Measurements from ENCODE around the gene TMEM143. TPM values are rescaled to one million over a fixed set of nuclear protein-coding genes. Genes with fewer than 3 reads are reported as not detected.

TMEM143 gene
- total and polyA plus RNA-seq, 10 of the 15 experiments (the other 5 are each of a cell fraction or from before 2014, with no cell fraction given): 1.5 to 19.5 (median 10.1) TPM

GRCh38 chr19:48367855-48368254 lies 4.1 kb upstream of the TMEM143 start:
- WGBS (ENCODE audit: insufficient coverage, insufficient replicate concordance, low lambda C conversion rate, missing lambda C conversion rate): 39% methylated on average over 5 of the region's 5 CpGs
- Histone ChIP-seq H2AFZ (ENCODE audit: control insufficient read depth, low read depth, low read length) (no peak overlapping the region), H4K20me1 (ENCODE audit: control insufficient read depth, insufficient read depth) (no peaks in the 10 kb centered on the region), H3K27me3 (replicated peaks in 1 of 2; ENCODE audit: control insufficient read depth in 2 of 2, insufficient read depth in 2 of 2, low read length in 1 of 2) (no peaks in the 10 kb centered on the region), H3K4me2 (ENCODE audit: control insufficient read depth, insufficient read depth) (no peak overlapping the region), H3K79me2 (ENCODE audit: control insufficient read depth, insufficient read depth, low read length) (peaks cover 3% of the 10 kb centered on the region), H3K27ac (ENCODE audit: control insufficient read depth, insufficient read depth) (no peak overlapping the region), H3K4me3 (no peak overlapping the region), H3K9ac (ENCODE audit: control insufficient read depth, insufficient read depth, low read length) (no peak overlapping the region), H3K4me1 (ENCODE audit: control insufficient read depth, insufficient read depth, low read length) (peaks cover 9% of the 10 kb centered on the region; the same call in 1 of the 2 replicates), H3K9me3 (replicated peaks; ENCODE audit: control insufficient read depth, insufficient read depth, low read length) (no peaks in the 10 kb centered on the region), H3K36me3 (ENCODE audit: control insufficient read depth in 2 of 2, insufficient read depth in 2 of 2, low read length in 1 of 2) (no peaks in the 10 kb centered on the region)
- ChIA-PET CTCF (interaction anchor here (1.3 kb wide), 1 partner anchor 48 kb away, joined by 3 read pairs; no protein-coding TSS in a partner anchor), POLR2A (no interaction called here), RAD21 (ENCODE audit: unreplicated experiment) (no interaction called here), SMC1A (ENCODE audit: uncharacterized antibody, unreplicated experiment) (no interaction called here)
- FAIRE-seq (no peak), ATAC-seq (no peak), DNase-seq (ENCODE audit: low read depth, low spot score) (no peak)
- no TSS peak for BruUV-seq (replicated peaks)
- intact Hi-C loops (cut with micrococcal nuclease; ENCODE audit: unreplicated experiment) (no loop called here), in situ Hi-C loops (cut with MboI) (no loop called here)
- TF ChIP-seq, protein P1, sequence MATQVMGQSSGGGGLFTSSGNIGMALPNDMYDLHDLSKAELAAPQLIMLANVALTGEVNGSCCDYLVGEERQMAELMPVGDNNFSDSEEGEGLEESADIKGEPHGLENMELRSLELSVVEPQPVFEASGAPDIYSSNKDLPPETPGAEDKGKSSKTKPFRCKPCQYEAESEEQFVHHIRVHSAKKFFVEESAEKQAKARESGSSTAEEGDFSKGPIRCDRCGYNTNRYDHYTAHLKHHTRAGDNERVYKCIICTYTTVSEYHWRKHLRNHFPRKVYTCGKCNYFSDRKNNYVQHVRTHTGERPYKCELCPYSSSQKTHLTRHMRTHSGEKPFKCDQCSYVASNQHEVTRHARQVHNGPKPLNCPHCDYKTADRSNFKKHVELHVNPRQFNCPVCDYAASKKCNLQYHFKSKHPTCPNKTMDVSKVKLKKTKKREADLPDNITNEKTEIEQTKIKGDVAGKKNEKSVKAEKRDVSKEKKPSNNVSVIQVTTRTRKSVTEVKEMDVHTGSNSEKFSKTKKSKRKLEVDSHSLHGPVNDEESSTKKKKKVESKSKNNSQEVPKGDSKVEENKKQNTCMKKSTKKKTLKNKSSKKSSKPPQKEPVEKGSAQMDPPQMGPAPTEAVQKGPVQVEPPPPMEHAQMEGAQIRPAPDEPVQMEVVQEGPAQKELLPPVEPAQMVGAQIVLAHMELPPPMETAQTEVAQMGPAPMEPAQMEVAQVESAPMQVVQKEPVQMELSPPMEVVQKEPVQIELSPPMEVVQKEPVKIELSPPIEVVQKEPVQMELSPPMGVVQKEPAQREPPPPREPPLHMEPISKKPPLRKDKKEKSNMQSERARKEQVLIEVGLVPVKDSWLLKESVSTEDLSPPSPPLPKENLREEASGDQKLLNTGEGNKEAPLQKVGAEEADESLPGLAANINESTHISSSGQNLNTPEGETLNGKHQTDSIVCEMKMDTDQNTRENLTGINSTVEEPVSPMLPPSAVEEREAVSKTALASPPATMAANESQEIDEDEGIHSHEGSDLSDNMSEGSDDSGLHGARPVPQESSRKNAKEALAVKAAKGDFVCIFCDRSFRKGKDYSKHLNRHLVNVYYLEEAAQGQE (IDR thresholded peaks at IDR 0.05; ENCODE audit: low read depth, low read length): no peak
- TF ChIP-seq, protein P2, sequence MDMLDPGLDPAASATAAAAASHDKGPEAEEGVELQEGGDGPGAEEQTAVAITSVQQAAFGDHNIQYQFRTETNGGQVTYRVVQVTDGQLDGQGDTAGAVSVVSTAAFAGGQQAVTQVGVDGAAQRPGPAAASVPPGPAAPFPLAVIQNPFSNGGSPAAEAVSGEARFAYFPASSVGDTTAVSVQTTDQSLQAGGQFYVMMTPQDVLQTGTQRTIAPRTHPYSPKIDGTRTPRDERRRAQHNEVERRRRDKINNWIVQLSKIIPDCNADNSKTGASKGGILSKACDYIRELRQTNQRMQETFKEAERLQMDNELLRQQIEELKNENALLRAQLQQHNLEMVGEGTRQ (IDR thresholded peaks at IDR 0.05; ENCODE audit: borderline replicate concordance, low read depth, low read length): no peak
- TF ChIP-seq GABPA (IDR thresholded peaks at IDR 0.05; ENCODE audit: low read depth) (no peak), IKZF2 (IDR thresholded peaks at IDR 0.05) (no peak), EGR1 (IDR thresholded peaks at IDR 0.05; ENCODE audit: borderline replicate concordance in 1 of 2, low read depth in 2 of 2, low read length in 2 of 2) (no peak), YY1 (IDR thresholded peaks at IDR 0.05; ENCODE audit: low read depth, low read length) (no peak), SUZ12 (IDR thresholded peaks at IDR 0.05; ENCODE audit: unreplicated experiment) (no peak), ASH2L (IDR thresholded peaks at IDR 0.05; ENCODE audit: borderline replicate concordance, low read depth) (no peak), HSF1 (IDR thresholded peaks at IDR 0.05; ENCODE audit: low read depth, low read length) (no peak), ZNF207 (IDR thresholded peaks at IDR 0.05; ENCODE audit: borderline replicate concordance) (no peak), POLR2AphosphoS2 (IDR thresholded peaks at IDR 0.05; ENCODE audit: low read depth, low read length) (no peak), BRCA1 (IDR thresholded peaks at IDR 0.05; ENCODE audit: low read depth, low read length) (no peak), BCL3 (IDR thresholded peaks at IDR 0.05; ENCODE audit: borderline replicate concordance, insufficient read depth, low read depth, low read length, poor library complexity, severe bottlenecking) (no peak)

Data from GM12878 (cell line).